SK-N-SH treated with all-trans-retinoic acid at 6 μM for 48 hours (cell line): ENCODE results near the gene KLF15.

ENCODE experiments used
- ATAC-seq: fragments of 200-7000 bp; cut with Tn5 transposase; 3 replicates; pipeline ENCODE4 v1.9.1; 2020; ENCODE audit warnings: mild to moderate bottlenecking, moderate library complexity
- ARNTL ChIP-seq: fragments of 450-650 bp; formaldehyde crosslinking; IDR thresholded peaks from 2 replicates; pipeline ENCODE4 v1.5.0; 2020; ENCODE audit warnings: low read depth, mild to moderate bottlenecking, moderate library complexity, borderline replicate concordance
- CSDC2 ChIP-seq: fragments of 250-450 bp; sonication (Bioruptor Pico); IDR thresholded peaks from 2 replicates; pipeline ENCODE4 v1.5.0; 2020; ENCODE audit warnings: mild to moderate bottlenecking, moderate library complexity
- CSRNP3 ChIP-seq: fragments of 250-450 bp; sonication (Bioruptor Pico); IDR thresholded peaks from 2 replicates; pipeline ENCODE4 v1.5.1; 2021; ENCODE audit warnings: mild to moderate bottlenecking, moderate library complexity
- ESRRG ChIP-seq: fragments of 250-450 bp; sonication (Bioruptor Pico); IDR thresholded peaks from 2 replicates; pipeline ENCODE4 v1.6.1; 2021; ENCODE audit warnings: mild to moderate bottlenecking
- GLIS3 ChIP-seq: fragments of 250-450 bp; sonication (Bioruptor Pico); IDR thresholded peaks from 2 replicates; pipeline ENCODE4 v1.5.0; 2020; ENCODE audit warnings: mild to moderate bottlenecking, moderate library complexity
- ISL1 ChIP-seq: fragments of 250-450 bp; sonication (Bioruptor Pico); IDR thresholded peaks from 2 replicates; pipeline ENCODE4 v2.1.2; 2022; ENCODE audit warnings: mild to moderate bottlenecking, moderate library complexity
- OSR1 ChIP-seq: fragments of 250-450 bp; sonication (Bioruptor Pico); IDR thresholded peaks from 2 replicates; pipeline ENCODE4 v1.8.0; 2022; ENCODE audit warnings: moderate library complexity, mild to moderate bottlenecking, inconsistent platforms
- PATZ1 ChIP-seq: fragments of 250-450 bp; sonication (Bioruptor Pico); IDR thresholded peaks from 2 replicates; pipeline ENCODE4 v1.8.0; 2020; ENCODE audit warnings: mild to moderate bottlenecking, moderate library complexity, borderline replicate concordance
- RARB ChIP-seq: fragments of 250-450 bp; sonication (Bioruptor Pico); IDR thresholded peaks from 2 replicates; pipeline ENCODE4 v1.8.0; 2021; ENCODE audit warnings: mild to moderate bottlenecking, moderate library complexity
- SNAI2 ChIP-seq: fragments of 250-450 bp; sonication (Bioruptor Pico); IDR thresholded peaks from 2 replicates; pipeline ENCODE4 v1.5.0; 2020; ENCODE audit warnings: mild to moderate bottlenecking, moderate library complexity
- TCF4 ChIP-seq: fragments of 250-450 bp; sonication (Bioruptor Pico); IDR thresholded peaks from 2 replicates; pipeline ENCODE4 v1.8.0; 2021; ENCODE audit warnings: mild to moderate bottlenecking, moderate library complexity, borderline replicate concordance
- TOX ChIP-seq: fragments of 250-450 bp; sonication (Bioruptor Pico); IDR thresholded peaks from 2 replicates; pipeline ENCODE4 v1.8.0; 2021; ENCODE audit warnings: mild to moderate bottlenecking, moderate library complexity, borderline replicate concordance
- ZFP3 ChIP-seq: fragments of 250-450 bp; sonication (Bioruptor Pico); IDR thresholded peaks from 2 replicates; pipeline ENCODE4 v1.5.0; 2020; ENCODE audit warnings: mild to moderate bottlenecking, moderate library complexity
- ZFP30 ChIP-seq: fragments of 450-650 bp; formaldehyde crosslinking; IDR thresholded peaks from 2 replicates; pipeline ENCODE4 v1.5.0; 2022; ENCODE audit warnings: mild to moderate bottlenecking, moderate library complexity
- ZNF565 ChIP-seq: fragments of 450-650 bp; formaldehyde crosslinking; conservative IDR thresholded peaks from 2 replicates; pipeline ENCODE4 v1.5.0; 2020; ENCODE audit warnings: low read depth, mild to moderate bottlenecking, moderate library complexity
- ZNF70 ChIP-seq: fragments of 450-650 bp; formaldehyde crosslinking; IDR thresholded peaks from 2 replicates; pipeline ENCODE4 v1.5.0; 2020; ENCODE audit warnings: mild to moderate bottlenecking, moderate library complexity
- ZNF8 ChIP-seq: fragments of 450-650 bp; formaldehyde crosslinking; IDR thresholded peaks from 2 replicates; pipeline ENCODE4 v1.5.0; 2020; ENCODE audit warnings: mild to moderate bottlenecking, moderate library complexity
- TF ChIP-seq, protein P1 (sequence below): fragments of 250-450 bp; sonication (Bioruptor Pico); IDR thresholded peaks from 2 replicates; pipeline ENCODE4 v1.8.0; 2021; ENCODE audit warnings: low read depth, mild to moderate bottlenecking, moderate library complexity, borderline replicate concordance
- TF ChIP-seq, protein P2 (sequence below): fragments of 250-450 bp; sonication (Bioruptor Pico); IDR thresholded peaks from 2 replicates; pipeline ENCODE4 v1.5.0; 2020; ENCODE audit warnings: mild to moderate bottlenecking, moderate library complexity

Gene KLF15

GRCh38 chr3:126352476-126353454, 4.4 kb downstream of the KLF15 start:
- ATAC-seq, result no peak
- TF ChIP-seq TCF4 (CRISPR knock-in tag) (no peak), ZFP3 (CRISPR knock-in tag) (no peak), ZNF70 (CRISPR knock-in tag) (no peak), RARB (no peak), TOX (CRISPR knock-in tag) (no peak), ZNF565 (CRISPR knock-in tag) (no peak), ESRRG (CRISPR knock-in tag) (no peak), ISL1 (CRISPR knock-in tag) (no peak), SNAI2 (CRISPR knock-in tag) (no peak), CSRNP3 (CRISPR knock-in tag) (no peak)
- TF ChIP-seq, protein P1, sequence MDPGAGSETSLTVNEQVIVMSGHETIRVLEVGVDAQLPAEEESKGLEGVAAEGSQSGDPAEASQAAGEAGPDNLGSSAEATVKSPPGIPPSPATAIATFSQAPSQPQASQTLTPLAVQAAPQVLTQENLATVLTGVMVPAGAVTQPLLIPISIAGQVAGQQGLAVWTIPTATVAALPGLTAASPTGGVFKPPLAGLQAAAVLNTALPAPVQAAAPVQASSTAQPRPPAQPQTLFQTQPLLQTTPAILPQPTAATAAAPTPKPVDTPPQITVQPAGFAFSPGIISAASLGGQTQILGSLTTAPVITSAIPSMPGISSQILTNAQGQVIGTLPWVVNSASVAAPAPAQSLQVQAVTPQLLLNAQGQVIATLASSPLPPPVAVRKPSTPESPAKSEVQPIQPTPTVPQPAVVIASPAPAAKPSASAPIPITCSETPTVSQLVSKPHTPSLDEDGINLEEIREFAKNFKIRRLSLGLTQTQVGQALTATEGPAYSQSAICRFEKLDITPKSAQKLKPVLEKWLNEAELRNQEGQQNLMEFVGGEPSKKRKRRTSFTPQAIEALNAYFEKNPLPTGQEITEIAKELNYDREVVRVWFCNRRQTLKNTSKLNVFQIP (CRISPR knock-in tag), result no peak
- TF ChIP-seq, protein P2, sequence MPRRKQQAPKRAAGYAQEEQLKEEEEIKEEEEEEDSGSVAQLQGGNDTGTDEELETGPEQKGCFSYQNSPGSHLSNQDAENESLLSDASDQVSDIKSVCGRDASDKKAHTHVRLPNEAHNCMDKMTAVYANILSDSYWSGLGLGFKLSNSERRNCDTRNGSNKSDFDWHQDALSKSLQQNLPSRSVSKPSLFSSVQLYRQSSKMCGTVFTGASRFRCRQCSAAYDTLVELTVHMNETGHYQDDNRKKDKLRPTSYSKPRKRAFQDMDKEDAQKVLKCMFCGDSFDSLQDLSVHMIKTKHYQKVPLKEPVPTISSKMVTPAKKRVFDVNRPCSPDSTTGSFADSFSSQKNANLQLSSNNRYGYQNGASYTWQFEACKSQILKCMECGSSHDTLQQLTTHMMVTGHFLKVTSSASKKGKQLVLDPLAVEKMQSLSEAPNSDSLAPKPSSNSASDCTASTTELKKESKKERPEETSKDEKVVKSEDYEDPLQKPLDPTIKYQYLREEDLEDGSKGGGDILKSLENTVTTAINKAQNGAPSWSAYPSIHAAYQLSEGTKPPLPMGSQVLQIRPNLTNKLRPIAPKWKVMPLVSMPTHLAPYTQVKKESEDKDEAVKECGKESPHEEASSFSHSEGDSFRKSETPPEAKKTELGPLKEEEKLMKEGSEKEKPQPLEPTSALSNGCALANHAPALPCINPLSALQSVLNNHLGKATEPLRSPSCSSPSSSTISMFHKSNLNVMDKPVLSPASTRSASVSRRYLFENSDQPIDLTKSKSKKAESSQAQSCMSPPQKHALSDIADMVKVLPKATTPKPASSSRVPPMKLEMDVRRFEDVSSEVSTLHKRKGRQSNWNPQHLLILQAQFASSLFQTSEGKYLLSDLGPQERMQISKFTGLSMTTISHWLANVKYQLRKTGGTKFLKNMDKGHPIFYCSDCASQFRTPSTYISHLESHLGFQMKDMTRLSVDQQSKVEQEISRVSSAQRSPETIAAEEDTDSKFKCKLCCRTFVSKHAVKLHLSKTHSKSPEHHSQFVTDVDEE (CRISPR knock-in tag), result no peak

- no peak for ATAC-seq
- TF ChIP-seq OSR1 (CRISPR knock-in tag) (no peak), RARB (no peak), ZNF70 (CRISPR knock-in tag) (no peak), ZFP30 (CRISPR knock-in tag) (no peak), PATZ1 (no peak), ARNTL (CRISPR knock-in tag) (no peak), CSDC2 (no peak), GLIS3 (CRISPR knock-in tag) (no peak)
These were observed 5.3 kb downstream of the KLF15 start for GRCh38 chr3:126351771-126352475.

- TF ChIP-seq ARNTL (CRISPR knock-in tag) (no peak), RARB (no peak), OSR1 (CRISPR knock-in tag) (no peak), ZNF8 (CRISPR knock-in tag) (no peak), ESRRG (CRISPR knock-in tag) (no peak), CSRNP3 (CRISPR knock-in tag) (no peak)
- TF ChIP-seq, protein P2 (CRISPR knock-in tag), result no peak
- no peak for ATAC-seq
These were observed 6.0 kb downstream of the KLF15 start for GRCh38 chr3:126351086-126351770.
